ENCODE measurements around the gene RIPK1. TPM values are rescaled to one million over a fixed set of nuclear protein-coding genes. Genes with fewer than 3 reads are reported as not detected.

RIPK1 gene
- total RNA-seq (ENCODE audit: low replicate concordance), result 16.2 and 21.3 TPM in 2 replicates

DNA sequence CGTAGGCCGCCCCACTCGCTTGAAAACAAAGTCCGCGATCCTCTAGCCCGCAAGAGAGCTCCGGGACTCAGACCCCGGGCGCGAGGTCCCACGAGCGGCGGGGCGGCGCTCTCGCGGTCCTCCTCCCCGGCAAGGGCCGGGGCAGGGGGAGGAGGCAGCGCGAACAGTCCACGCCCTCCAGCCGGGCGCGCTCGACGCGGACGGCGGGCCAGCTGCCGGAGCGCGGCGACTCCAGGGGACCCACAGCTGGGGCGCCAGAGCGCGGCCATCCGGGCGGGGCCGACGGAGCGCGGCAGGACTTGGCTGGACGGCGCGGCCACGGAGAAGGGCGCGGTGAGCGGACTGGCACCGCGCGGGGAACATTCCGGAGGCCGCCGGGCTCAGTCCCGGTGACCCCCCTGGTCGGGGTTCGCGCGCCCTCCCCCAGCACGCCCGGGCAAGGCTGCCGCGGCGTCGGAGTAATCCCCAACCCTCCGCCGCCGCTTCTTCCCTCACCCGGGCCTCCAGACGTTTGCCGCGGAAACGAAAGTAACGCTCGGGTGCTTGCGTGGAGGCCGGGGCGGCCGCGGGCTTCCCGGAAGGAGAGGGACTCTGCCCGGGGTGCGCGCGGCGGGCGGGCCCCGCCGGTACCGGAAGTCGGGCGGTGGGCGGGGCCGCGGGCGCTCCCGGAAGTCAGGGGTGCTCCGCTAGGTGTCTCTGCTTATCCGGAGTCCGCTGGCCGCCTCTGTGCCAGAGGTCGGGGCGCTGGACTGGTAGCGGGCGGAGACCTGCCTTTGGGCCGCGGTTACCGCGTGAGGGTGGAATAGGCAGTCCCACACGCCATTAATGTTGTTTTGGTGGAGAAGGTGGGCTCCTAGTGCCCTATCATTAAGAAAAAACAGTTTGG, at the start of gene RIPK1:
Gene RIPK1, plus strand, starts transcription at position 166 of the 886 bp plus-strand sequence. CDS start 8,330 bp downstream, outside the sequence.

DNA sequence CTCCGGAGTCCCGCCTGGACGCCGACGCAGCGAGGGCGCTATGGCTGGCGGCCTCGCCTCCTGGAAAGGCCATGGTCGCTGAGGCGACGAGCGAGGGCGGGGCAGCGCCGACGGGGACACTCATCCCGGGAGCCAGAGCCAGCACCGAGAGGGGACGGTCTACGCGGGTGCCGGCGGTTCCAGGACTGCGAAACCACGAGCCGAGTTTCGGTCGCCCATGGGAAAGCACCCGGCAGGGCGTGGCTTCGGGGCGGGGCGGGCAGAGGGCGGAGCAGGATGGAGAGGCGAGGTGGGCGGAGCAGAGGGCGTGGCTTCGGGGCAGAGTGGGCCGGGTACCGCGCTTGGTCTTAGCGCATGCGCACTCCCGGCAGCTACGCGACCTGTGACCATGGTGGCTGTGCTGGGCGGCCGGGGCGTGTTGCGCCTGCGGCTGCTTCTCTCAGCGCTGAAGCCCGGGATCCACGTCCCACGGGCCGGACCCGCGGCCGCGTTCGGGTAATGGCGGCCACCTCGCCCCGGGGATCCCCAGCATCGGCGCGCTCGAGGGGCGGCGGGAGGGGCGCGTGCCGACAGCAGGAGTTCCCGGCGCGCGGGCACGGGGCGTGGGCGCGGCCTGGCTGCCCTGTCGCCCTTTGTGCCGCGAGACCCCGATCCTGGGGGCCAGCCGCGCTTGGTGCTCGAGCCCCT, 50.2 kb downstream of the RIPK1 start, which contains the start of gene BPHL:
Gene BPHL, plus strand, starts transcription at position 359 of the 687 bp plus-strand sequence. Its CDS starts 30 bp downstream, at position 389.

DNA sequence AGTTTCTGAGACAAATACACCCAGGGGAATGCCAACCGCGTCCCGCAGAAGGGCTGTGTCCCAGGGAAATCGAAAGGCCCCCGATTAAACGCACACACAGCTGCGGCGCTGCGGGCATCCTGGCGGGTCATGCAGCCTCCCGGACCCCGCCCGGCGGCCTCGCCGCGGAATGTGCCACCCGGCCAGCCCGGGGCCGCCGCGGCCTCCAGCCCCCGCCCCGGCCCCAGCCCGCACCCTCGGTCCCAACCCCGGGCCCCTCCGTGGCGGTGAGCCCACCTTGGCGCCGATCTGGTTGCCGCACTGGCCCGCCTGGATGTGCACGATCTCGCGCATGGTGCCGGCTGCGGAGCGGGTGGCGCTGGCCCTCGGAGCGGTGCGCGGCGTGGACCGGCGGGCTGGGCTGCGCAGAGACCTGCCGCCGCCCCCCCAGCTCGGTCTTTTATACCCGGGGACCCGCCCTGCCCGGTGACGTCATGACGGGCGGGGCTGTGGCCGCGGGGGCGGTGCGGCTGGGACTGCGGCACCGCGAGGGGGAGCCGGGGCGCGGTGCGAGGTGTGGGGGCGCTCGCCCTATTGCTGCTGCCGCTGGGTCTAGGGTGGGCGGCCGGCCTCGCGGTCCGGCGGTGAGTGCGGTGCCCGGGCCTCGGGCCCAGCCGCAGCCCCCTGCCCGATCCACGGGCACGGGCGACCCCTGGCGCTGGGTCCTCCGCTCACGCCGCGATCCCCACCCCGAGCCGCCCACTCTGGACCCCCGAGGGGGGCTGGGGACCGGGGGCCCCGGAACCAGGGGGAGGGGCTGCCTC, 89.0 kb downstream of the RIPK1 start, which contains the start of gene TUBB2A:
Gene TUBB2A, minus strand, starts transcription at position 414 of the 803 bp plus-strand sequence. Its CDS starts 81 bp downstream, at position 333.

Other genes starting within 250 kb of the RIPK1 start
- gene SERPINB1, start 226.6 kb upstream of the RIPK1 start, total RNA-seq (ENCODE audit: low replicate concordance), result 5.4 and 14.7 TPM in 2 replicates
- 3.3 and 6.7 TPM in 2 replicates for gene SERPINB9, start 165.2 kb upstream of the RIPK1 start, total RNA-seq (ENCODE audit: low replicate concordance)
- 49.3 and 106 TPM in 2 replicates for gene SERPINB6, start 96.9 kb upstream of the RIPK1 start, total RNA-seq (ENCODE audit: low replicate concordance)
- 44.7 and 55.5 TPM in 2 replicates for gene NQO2, start 68.6 kb upstream of the RIPK1 start, total RNA-seq (ENCODE audit: low replicate concordance)
- 12.4 and 15.2 TPM in 2 replicates for gene BPHL, start 50.2 kb downstream of the RIPK1 start, total RNA-seq (ENCODE audit: low replicate concordance)
- 102 and 120 TPM in 2 replicates for gene TUBB2A, start 89.0 kb downstream of the RIPK1 start, total RNA-seq (ENCODE audit: low replicate concordance)
- 4.1 and 6.3 TPM in 2 replicates for gene TUBB2B, start 159.2 kb downstream of the RIPK1 start, total RNA-seq (ENCODE audit: low replicate concordance)
- 36.7 and 45.8 TPM in 2 replicates for gene PSMG4, start 190.5 kb downstream of the RIPK1 start, total RNA-seq (ENCODE audit: low replicate concordance)